GM12873 (cell line): ENCODE data around the gene UGT8.

ENCODE experiments used
- CTCF ChIP-seq: IDR thresholded peaks from 2 replicates; pipeline ENCODE4 v1.5.1; 2012; ENCODE audit warnings: low read depth, mild to moderate bottlenecking, moderate library complexity, low read length, control low read depth; ENCODE audit not compliant: insufficient read depth; ENCODE audit errors: missing control alignments

UGT8 gene

GRCh38 chr4:114613560-114613959, 15.0 kb downstream of the UGT8 start:
- no peak for TF ChIP-seq CTCF

GRCh38 chr4:114615435-114615834, 16.8 kb downstream of the UGT8 start:
- no peak for TF ChIP-seq CTCF

GRCh38 chr4:114626196-114626595, 27.6 kb downstream of the UGT8 start:
- TF ChIP-seq CTCF, result no peak

- TF ChIP-seq CTCF, result no peak
Measured at GRCh38 chr4:114636192-114636935, 37.8 kb downstream of the UGT8 start.

GRCh38 chr4:114642173-114642780, 43.7 kb downstream of the UGT8 start:
- no peak for TF ChIP-seq CTCF

GRCh38 chr4:114649908-114650307, 51.3 kb downstream of the UGT8 start:
- no peak for TF ChIP-seq CTCF

- no peak for TF ChIP-seq CTCF
Measured at GRCh38 chr4:114653675-114654074, 55.1 kb downstream of the UGT8 start.
